22Rv1 (cell line): ENCODE results near the gene WDR76.

ENCODE experiments used
- H3K27ac ChIP-seq: fragments of 450-650 bp; 2 replicates; pipeline ENCODE4 v1.5.1; 2017
- ZFX ChIP-seq: fragments of 450-650 bp; IDR thresholded peaks from 2 replicates; pipeline ENCODE4 v1.6.1; 2017; ENCODE audit warnings: antibody characterized with exemption, borderline replicate concordance
- TF ChIP-seq, protein P1 (sequence below): fragments of 450-650 bp; IDR thresholded peaks from 2 replicates; pipeline ENCODE4 v1.5.1; 2017; ENCODE audit warnings: mild to moderate bottlenecking

Gene WDR76

DNA sequence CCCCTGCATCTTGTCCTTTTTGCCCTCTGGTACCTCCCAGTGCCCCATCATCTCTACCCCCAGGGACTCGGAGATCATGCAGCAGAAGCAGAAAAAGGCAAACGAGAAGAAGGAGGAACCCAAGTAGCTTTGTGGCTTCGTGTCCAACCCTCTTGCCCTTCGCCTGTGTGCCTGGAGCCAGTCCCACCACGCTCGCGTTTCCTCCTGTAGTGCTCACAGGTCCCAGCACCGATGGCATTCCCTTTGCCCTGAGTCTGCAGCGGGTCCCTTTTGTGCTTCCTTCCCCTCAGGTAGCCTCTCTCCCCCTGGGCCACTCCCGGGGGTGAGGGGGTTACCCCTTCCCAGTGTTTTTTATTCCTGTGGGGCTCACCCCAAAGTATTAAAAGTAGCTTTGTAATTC, 33.2 kb upstream of the WDR76 start:
- no peak for TF ChIP-seq ZFX
- TF ChIP-seq, protein P1, sequence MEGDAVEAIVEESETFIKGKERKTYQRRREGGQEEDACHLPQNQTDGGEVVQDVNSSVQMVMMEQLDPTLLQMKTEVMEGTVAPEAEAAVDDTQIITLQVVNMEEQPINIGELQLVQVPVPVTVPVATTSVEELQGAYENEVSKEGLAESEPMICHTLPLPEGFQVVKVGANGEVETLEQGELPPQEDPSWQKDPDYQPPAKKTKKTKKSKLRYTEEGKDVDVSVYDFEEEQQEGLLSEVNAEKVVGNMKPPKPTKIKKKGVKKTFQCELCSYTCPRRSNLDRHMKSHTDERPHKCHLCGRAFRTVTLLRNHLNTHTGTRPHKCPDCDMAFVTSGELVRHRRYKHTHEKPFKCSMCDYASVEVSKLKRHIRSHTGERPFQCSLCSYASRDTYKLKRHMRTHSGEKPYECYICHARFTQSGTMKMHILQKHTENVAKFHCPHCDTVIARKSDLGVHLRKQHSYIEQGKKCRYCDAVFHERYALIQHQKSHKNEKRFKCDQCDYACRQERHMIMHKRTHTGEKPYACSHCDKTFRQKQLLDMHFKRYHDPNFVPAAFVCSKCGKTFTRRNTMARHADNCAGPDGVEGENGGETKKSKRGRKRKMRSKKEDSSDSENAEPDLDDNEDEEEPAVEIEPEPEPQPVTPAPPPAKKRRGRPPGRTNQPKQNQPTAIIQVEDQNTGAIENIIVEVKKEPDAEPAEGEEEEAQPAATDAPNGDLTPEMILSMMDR = no peak
- H3K27ac ChIP-seq = peak overlapping the region; percentile 98

DNA sequence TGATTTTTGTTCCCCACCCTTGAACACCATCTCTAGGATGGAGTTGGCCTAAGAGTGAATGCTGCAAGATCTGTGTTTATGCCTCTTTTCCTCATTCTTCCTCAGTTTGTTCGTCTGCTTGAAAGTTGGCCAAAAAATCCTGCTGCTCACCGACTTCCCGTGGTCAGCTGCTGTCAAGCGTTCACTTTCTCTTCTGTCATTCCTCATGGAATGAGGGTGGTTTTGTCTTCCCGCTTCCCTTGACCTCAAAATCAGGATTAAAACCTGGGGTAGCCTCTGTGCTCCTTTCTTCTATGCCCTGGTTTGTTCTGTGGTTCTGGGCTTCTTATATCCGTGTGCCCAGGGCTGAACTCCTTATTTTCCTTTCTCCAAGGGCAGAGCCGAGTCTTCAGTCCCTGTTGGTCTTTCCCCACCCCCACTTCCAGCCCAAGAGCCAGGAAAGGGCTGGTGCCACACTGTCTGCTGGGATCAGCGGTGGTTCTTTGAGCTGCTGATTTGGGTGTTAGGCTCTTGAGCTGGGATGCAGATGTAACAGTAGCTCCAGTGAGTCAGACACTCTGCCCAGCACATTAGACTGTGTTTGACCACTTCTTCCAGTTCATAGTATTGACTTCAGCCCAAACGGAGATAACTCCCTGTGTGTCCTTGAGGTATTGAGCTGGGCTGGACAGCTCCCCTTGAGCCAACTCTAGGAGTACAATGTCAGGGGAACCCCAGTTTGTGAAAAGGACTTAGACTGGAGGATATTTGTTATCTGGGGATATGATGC, 32.3 kb upstream of the WDR76 start:
- peak overlapping the region; percentile 98 for H3K27ac ChIP-seq
- TF ChIP-seq ZFX = no peak
- TF ChIP-seq, protein P1 = no peak

DNA sequence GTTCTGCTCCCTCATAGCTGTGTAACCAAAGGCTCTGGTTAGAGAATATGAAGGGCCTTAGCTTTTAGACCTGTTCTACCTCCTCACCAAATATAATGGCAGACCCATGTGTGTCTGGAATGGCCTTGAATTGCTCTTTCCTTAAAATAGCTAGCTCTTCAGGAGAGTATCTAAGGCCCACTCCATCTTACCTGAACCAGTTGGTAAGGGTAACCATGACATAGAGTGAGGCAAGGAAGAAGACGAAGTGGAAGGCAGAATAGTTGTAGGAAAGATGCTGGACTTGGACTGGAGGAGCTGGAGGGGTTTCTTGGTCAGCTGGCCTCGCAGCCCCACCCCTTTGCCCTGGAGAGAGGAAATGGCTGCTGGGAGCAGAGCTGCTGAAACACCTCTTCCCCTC, 31.6 kb upstream of the WDR76 start:
- TF ChIP-seq ZFX = no peak
- TF ChIP-seq, protein P1 = no peak
- peak overlapping the region; percentile 98 for H3K27ac ChIP-seq

DNA sequence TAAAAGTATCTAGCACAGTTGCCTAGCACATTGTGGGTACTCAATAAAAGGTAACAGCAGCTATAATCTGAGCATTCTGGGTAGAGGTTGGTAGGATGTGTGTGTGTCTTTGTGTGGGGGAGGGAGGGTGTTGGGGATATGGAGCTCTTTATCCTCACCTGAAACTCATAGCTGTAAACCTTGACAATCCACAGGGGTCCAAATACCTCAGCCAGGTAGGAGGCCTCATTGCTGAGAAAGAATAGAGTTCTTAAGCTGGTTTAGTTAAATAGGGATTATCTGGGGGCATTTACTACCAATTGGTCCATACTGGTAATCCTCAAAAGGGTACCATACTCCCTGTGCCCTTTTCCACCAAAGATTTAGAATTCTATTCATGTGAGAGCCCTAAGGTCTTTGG, 30.8 kb upstream of the WDR76 start:
- peak overlapping the region; percentile 98 for H3K27ac ChIP-seq
- no peak for TF ChIP-seq ZFX

- TF ChIP-seq, protein P1 = no peak
- no peak for TF ChIP-seq ZFX
- peak overlapping the region; percentile 98 for H3K27ac ChIP-seq
Measured at GRCh38 chr15:43796566-43796965, 30.2 kb upstream of the WDR76 start.

GRCh38 chr15:43799209-43799944, 27.4 kb upstream of the WDR76 start:
- H3K27ac ChIP-seq = peak overlapping the region; percentile 98
- TF ChIP-seq ZFX = no peak
- TF ChIP-seq, protein P1 = peak; percentile 46

- TF ChIP-seq ZFX = no peak
- TF ChIP-seq, protein P1 = no peak
- peak within 1 kb of the TSS; percentile 98 for H3K27ac ChIP-seq
Measured at GRCh38 chr15:43799945-43800285, 26.9 kb upstream of the WDR76 start, which contains the start of gene SERINC4. Gene SERINC4 (minus strand): TSS chr15:43800220. CDS start chr15:43799986, 234 bp downstream.
